Gastroesophageal sphincter (tissue), 3 donors: ENCODE results near the gene WNT3A.

Experiments used
- CTCF ChIP-seq, 4 experiments: fragments of 200-600 bp in 2 of 4; fragments of 450-650 bp in 2 of 4; sonication (generic) in 1 of 4; IDR thresholded peaks; one replicate each; pipeline ENCODE4 v1.5.1; 2017 to 2019; ENCODE audit warnings: antibody characterized with exemption in 4 of 4, mild to moderate bottlenecking in 2 of 4, moderate library complexity in 2 of 4
- POLR2A ChIP-seq, 2 donors: fragments of 450-650 bp; IDR thresholded peaks; one replicate each; pipeline ENCODE4 v1.6.1; 2017; ENCODE audit warnings: antibody characterized with exemption in 2 of 2, mild to moderate bottlenecking in 2 of 2, moderate library complexity in 1 of 2

- no peak for TF ChIP-seq POLR2A (IDR thresholded peaks at IDR 0.05)
- no peak for TF ChIP-seq CTCF (IDR thresholded peaks at IDR 0.05)
Observed at GRCh38 chr1:228062812-228063211, 56.0 kb downstream of the WNT3A start.
